GM06990 (cell line): ENCODE measurements around the gene LYSMD3.

ENCODE experiments used
- DNase-seq: peaks from one replicate; pipeline ENCODE4 v3.0.0-alpha.2; 2011; ENCODE audit not compliant: insufficient read length; ENCODE audit errors: extremely low read depth
- H3K27me3 ChIP-seq: replicated peaks from 2 replicates; pipeline ENCODE4 v1.6.0; 2011; ENCODE audit warnings: low read length; ENCODE audit not compliant: control insufficient read depth, insufficient read depth
- H3K36me3 ChIP-seq: 2 replicates; pipeline ENCODE4 v1.5.1; 2011; ENCODE audit warnings: low read length; ENCODE audit not compliant: control insufficient read depth, insufficient read depth
- H3K4me3 ChIP-seq: replicated peaks from 2 replicates; pipeline ENCODE4 v1.5.1; 2011; ENCODE audit warnings: low read depth, mild to moderate bottlenecking, control low read depth, low read length
- TF ChIP-seq, protein P1 (sequence below): IDR thresholded peaks from 2 replicates; pipeline ENCODE4 v1.5.1; 2011; ENCODE audit warnings: low read length, control low read depth, mild to moderate bottlenecking, inconsistent platforms; ENCODE audit not compliant: insufficient read depth, poor library complexity, severe bottlenecking

The LYSMD3 gene

GRCh38 chr5:90530736-90531487, 1.5 kb upstream of the LYSMD3 start:
- no peak for DNase-seq
- H3K36me3 ChIP-seq, result no peaks in the 10 kb centered on the region
- H3K4me3 ChIP-seq, result no peak overlapping the region
- H3K27me3 ChIP-seq, result no peaks in the 10 kb centered on the region; the same call in 1 of the 2 replicates
- TF ChIP-seq, protein P1, sequence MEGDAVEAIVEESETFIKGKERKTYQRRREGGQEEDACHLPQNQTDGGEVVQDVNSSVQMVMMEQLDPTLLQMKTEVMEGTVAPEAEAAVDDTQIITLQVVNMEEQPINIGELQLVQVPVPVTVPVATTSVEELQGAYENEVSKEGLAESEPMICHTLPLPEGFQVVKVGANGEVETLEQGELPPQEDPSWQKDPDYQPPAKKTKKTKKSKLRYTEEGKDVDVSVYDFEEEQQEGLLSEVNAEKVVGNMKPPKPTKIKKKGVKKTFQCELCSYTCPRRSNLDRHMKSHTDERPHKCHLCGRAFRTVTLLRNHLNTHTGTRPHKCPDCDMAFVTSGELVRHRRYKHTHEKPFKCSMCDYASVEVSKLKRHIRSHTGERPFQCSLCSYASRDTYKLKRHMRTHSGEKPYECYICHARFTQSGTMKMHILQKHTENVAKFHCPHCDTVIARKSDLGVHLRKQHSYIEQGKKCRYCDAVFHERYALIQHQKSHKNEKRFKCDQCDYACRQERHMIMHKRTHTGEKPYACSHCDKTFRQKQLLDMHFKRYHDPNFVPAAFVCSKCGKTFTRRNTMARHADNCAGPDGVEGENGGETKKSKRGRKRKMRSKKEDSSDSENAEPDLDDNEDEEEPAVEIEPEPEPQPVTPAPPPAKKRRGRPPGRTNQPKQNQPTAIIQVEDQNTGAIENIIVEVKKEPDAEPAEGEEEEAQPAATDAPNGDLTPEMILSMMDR, result no peak

- no peaks in the 10 kb centered on the region for H3K36me3 ChIP-seq
- H3K4me3 ChIP-seq, result peak overlapping the region; percentile 85
- DNase-seq, result no peak
- TF ChIP-seq, protein P1, result peak; percentile 74
- no peaks in the 10 kb centered on the region; the same call in 1 of the 2 replicates for H3K27me3 ChIP-seq
Measured at GRCh38 chr5:90529939-90530677, 724 bp upstream of the LYSMD3 start.

GRCh38 chr5:90528601-90529193, 687 bp downstream of the LYSMD3 start:
- H3K27me3 ChIP-seq, result no peaks in the 10 kb centered on the region; the same call in 1 of the 2 replicates
- peak overlapping the region; percentile 85 for H3K4me3 ChIP-seq
- DNase-seq, result peak; percentile 16
- H3K36me3 ChIP-seq, result no peaks in the 10 kb centered on the region
- TF ChIP-seq, protein P1, result no peak

- no peaks in the 10 kb centered on the region for H3K27me3 ChIP-seq
- H3K4me3 ChIP-seq, result no peak overlapping the region
- no peak for DNase-seq
- TF ChIP-seq, protein P1, result no peak
- peaks cover 2% of the 10 kb centered on the region; the same call in 1 of the 2 replicates for H3K36me3 ChIP-seq
Measured at GRCh38 chr5:90519081-90519480, 10.3 kb downstream of the LYSMD3 start.

DNA sequence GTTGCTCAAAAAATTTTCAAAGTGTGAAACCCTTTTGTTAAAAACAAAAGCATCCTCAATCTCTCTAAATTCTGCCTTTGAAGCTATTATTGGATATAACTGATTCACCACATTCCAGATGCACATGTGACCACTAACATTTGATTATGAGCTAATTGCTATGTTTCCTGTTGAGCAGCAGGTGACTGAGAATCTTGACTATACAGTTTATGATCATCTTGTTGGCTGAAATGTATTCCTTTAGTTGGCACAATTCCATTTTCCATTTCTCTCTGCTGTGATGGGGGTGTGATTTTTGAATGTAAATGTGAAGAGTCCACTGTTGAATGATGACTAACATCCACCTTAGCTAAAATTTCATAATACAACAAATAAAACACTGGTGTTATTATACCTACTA, 10.7 kb downstream of the LYSMD3 start:
- Histone ChIP-seq H3K36me3 (peaks cover 2% of the 10 kb centered on the region; the same call in 1 of the 2 replicates), H3K4me3 (no peak overlapping the region), H3K27me3 (no peaks in the 10 kb centered on the region)
- TF ChIP-seq, protein P1, result no peak
- no peak for DNase-seq
